ENCODE data around the gene FAM9A.
A peak's percentile ranks its signal among the peaks of the same experiment; 100 is the strongest.

FAM9A gene

GRCh38 chrX:8815460-8816065 is 14.4 kb upstream of the FAM9A start:
- no peaks in the 10 kb centered on the region for H3K9me2 ChIP-seq (replicated peaks; ENCODE audit: control insufficient read depth, low read length)
- no peaks in the 10 kb centered on the region for H3K4me1 ChIP-seq (ENCODE audit: control insufficient read depth, low read length)
- no peaks in the 10 kb centered on the region for H4K20me1 ChIP-seq (ENCODE audit: control insufficient read depth, insufficient read depth, low read depth, low read length)

GRCh38 chrX:8813036-8813435 is 11.9 kb upstream of the FAM9A start:
- Histone ChIP-seq H3K4me2 (ENCODE audit: low read length) (no peak overlapping the region), H3K4me1 (ENCODE audit: control insufficient read depth, low read length) (no peaks in the 10 kb centered on the region), H3K9me2 (replicated peaks; ENCODE audit: control insufficient read depth, low read length) (no peaks in the 10 kb centered on the region), H3F3A (ENCODE audit: control insufficient read depth, insufficient read depth) (no peaks in the 10 kb centered on the region), H3K4me3 (ENCODE audit: low read length) (no peak overlapping the region), H3K36me3 (ENCODE audit: control insufficient read depth, low read length) (no peaks in the 10 kb centered on the region), H3K79me2 (ENCODE audit: control insufficient read depth, low read length) (no peaks in the 10 kb centered on the region), H3K27ac (ENCODE audit: low read depth, low read length) (no peak overlapping the region), H3K9me3 (ENCODE audit: control insufficient read depth, insufficient read depth, low read length) (no peaks in the 10 kb centered on the region), H3K27me3 (ENCODE audit: control insufficient read depth, low read length) (no peaks in the 10 kb centered on the region), H4K20me1 (ENCODE audit: control insufficient read depth, insufficient read depth, low read depth, low read length) (no peaks in the 10 kb centered on the region)
- TF ChIP-seq EZH2phosphoT487 (IDR thresholded peaks at IDR 0.05; ENCODE audit: borderline replicate concordance, low read length) (no peak), CTCF (IDR thresholded peaks at IDR 0.05; ENCODE audit: low read depth, low read length, poor library complexity, severe bottlenecking) (no peak)

More at GRCh38 chrX:8815460-8816065, 14.4 kb upstream of the FAM9A start:
- H3K4me3 ChIP-seq (ENCODE audit: low read length) = no peak overlapping the region
- no peak for TF ChIP-seq EZH2phosphoT487 (IDR thresholded peaks at IDR 0.05; ENCODE audit: borderline replicate concordance, low read length)
- peak; percentile 50 for TF ChIP-seq CTCF (IDR thresholded peaks at IDR 0.05; ENCODE audit: low read depth, low read length, poor library complexity, severe bottlenecking)
- H3K79me2 ChIP-seq (ENCODE audit: control insufficient read depth, low read length) = no peaks in the 10 kb centered on the region
- H3F3A ChIP-seq (ENCODE audit: control insufficient read depth, insufficient read depth) = no peaks in the 10 kb centered on the region
- no peaks in the 10 kb centered on the region for H3K27me3 ChIP-seq (ENCODE audit: control insufficient read depth, low read length)
- H3K4me2 ChIP-seq (ENCODE audit: low read length) = no peak overlapping the region
- H3K36me3 ChIP-seq (ENCODE audit: control insufficient read depth, low read length) = no peaks in the 10 kb centered on the region
- no peak overlapping the region for H3K27ac ChIP-seq (ENCODE audit: low read depth, low read length)
- no peaks in the 10 kb centered on the region for H3K9me3 ChIP-seq (ENCODE audit: control insufficient read depth, insufficient read depth, low read length)

GRCh38 chrX:8811611-8812010 is 10.4 kb upstream of the FAM9A start:
- TF ChIP-seq EZH2phosphoT487 (IDR thresholded peaks at IDR 0.05; ENCODE audit: borderline replicate concordance, low read length) (no peak), CTCF (IDR thresholded peaks at IDR 0.05; ENCODE audit: low read depth, low read length, poor library complexity, severe bottlenecking) (no peak)
- no peaks in the 10 kb centered on the region for H3K27me3 ChIP-seq (ENCODE audit: control insufficient read depth, low read length)
- no peaks in the 10 kb centered on the region for H4K20me1 ChIP-seq (ENCODE audit: control insufficient read depth, insufficient read depth, low read depth, low read length)
- no peak overlapping the region for H3K4me3 ChIP-seq (ENCODE audit: low read length)
- H3K9me2 ChIP-seq (replicated peaks; ENCODE audit: control insufficient read depth, low read length) = no peaks in the 10 kb centered on the region
- no peaks in the 10 kb centered on the region for H3F3A ChIP-seq (ENCODE audit: control insufficient read depth, insufficient read depth)
- no peaks in the 10 kb centered on the region for H3K4me1 ChIP-seq (ENCODE audit: control insufficient read depth, low read length)
- no peak overlapping the region for H3K4me2 ChIP-seq (ENCODE audit: low read length)
- H3K9me3 ChIP-seq (ENCODE audit: control insufficient read depth, insufficient read depth, low read length) = no peaks in the 10 kb centered on the region
- no peaks in the 10 kb centered on the region for H3K79me2 ChIP-seq (ENCODE audit: control insufficient read depth, low read length)
- no peaks in the 10 kb centered on the region for H3K36me3 ChIP-seq (ENCODE audit: control insufficient read depth, low read length)
- H3K27ac ChIP-seq (ENCODE audit: low read depth, low read length) = no peak overlapping the region
